CD14-positive monocyte (primary cell): ENCODE data around the gene HCRTR1. TPM values are rescaled to one million over a fixed set of nuclear protein-coding genes. Genes with fewer than 3 reads are reported as not detected.

Experiments
- DNase-seq, 3 donors: peaks; one replicate each; pipeline ENCODE4 v3.0.0-alpha.2; 2011 to 2022
- H2AFZ ChIP-seq: 2 replicates; pipeline ENCODE4 v1.6.0; 2012; ENCODE audit warnings: mild to moderate bottlenecking, low read depth, low read length, inconsistent platforms; ENCODE audit not compliant: insufficient read depth, poor library complexity, severe bottlenecking
- H3K27ac ChIP-seq, 2 donors: 1 replicate in 1 of 2; 2 replicates in 1 of 2; pipeline ENCODE4 v1.5.1; 2012 to 2013; ENCODE audit warnings: low read length in 2 of 2, control low read depth in 1 of 2, inconsistent platforms in 1 of 2, low read depth in 1 of 2, mild to moderate bottlenecking in 1 of 2
- H3K27me3 ChIP-seq, 2 donors: one replicate each; pipeline versions ENCODE4 v1.6.0 to v1.6.1; 2011 to 2013; ENCODE audit warnings: low read length in 2 of 2; ENCODE audit not compliant: control insufficient read depth in 2 of 2, insufficient read depth in 2 of 2
- H3K36me3 ChIP-seq, 2 donors: replicated peaks in 1 of 2; 1 replicate in 1 of 2; 2 replicates in 1 of 2; pipeline versions ENCODE4 v1.5.1 to v1.6.1; 2012 to 2013; ENCODE audit warnings: low read length in 2 of 2, control low read depth in 1 of 2, inconsistent platforms in 1 of 2, mild to moderate bottlenecking in 1 of 2; ENCODE audit not compliant: insufficient read depth in 2 of 2, control insufficient read depth in 1 of 2
- H3K4me1 ChIP-seq, 2 donors: 1 replicate in 1 of 2; 2 replicates in 1 of 2; pipeline versions ENCODE4 v1.5.1 to v1.6.1; 2012 to 2013; ENCODE audit warnings: low read length in 2 of 2, control low read depth in 1 of 2, inconsistent platforms in 1 of 2, mild to moderate bottlenecking in 1 of 2, moderate library complexity in 1 of 2; ENCODE audit not compliant: insufficient read depth in 2 of 2, control insufficient read depth in 1 of 2
- H3K4me2 ChIP-seq: replicated peaks from 2 replicates; pipeline ENCODE3; 2012; ENCODE audit warnings: low read length, moderate library complexity, mild to moderate bottlenecking; ENCODE audit not compliant: poor library complexity, severe bottlenecking; ENCODE audit errors: extremely low read depth
- H3K4me3 ChIP-seq, 3 experiments: fragments of 200-600 bp in 1 of 3; sonication (generic) in 1 of 3; replicated peaks in 1 of 3; 1 replicate in 2 of 3; 2 replicates in 1 of 3; pipeline ENCODE4 v1.5.1; 2011 to 2013; ENCODE audit warnings: low read length in 3 of 3, mild to moderate bottlenecking in 3 of 3, control low read depth in 2 of 3, low read depth in 2 of 3, inconsistent platforms in 1 of 3, moderate library complexity in 1 of 3
- H3K79me2 ChIP-seq: 2 replicates; pipeline ENCODE4 v1.6.0; 2012; ENCODE audit warnings: mild to moderate bottlenecking, control low read depth, inconsistent platforms, low read length, moderate library complexity; ENCODE audit not compliant: insufficient read depth
- H3K9ac ChIP-seq: 2 replicates; pipeline ENCODE4 v1.6.0; 2017; ENCODE audit warnings: low read length, mild to moderate bottlenecking; ENCODE audit not compliant: insufficient read depth, poor library complexity, severe bottlenecking
- H3K9me3 ChIP-seq, 2 donors: replicated peaks in 1 of 2; 1 replicate in 1 of 2; 2 replicates in 1 of 2; pipeline versions ENCODE4 v1.5.1 to v1.6.1; 2012 to 2013; ENCODE audit warnings: low read length in 2 of 2, control low read depth in 1 of 2; ENCODE audit not compliant: control insufficient read depth in 1 of 2, insufficient read depth in 1 of 2
- H4K20me1 ChIP-seq: 2 replicates; pipeline ENCODE4 v1.6.0; 2012; ENCODE audit warnings: mild to moderate bottlenecking, low read length, control low read depth, moderate library complexity; ENCODE audit not compliant: insufficient read depth
- H3K27ac Mint-ChIP-seq, 7 donors: one replicate each; pipeline ENCODE4 v1.8.0; 2020; ENCODE audit warnings: mild to moderate bottlenecking in 7 of 7, mixed read lengths in 7 of 7, moderate library complexity in 6 of 7, inconsistent platforms in 2 of 7
- H3K27me3 Mint-ChIP-seq, 3 donors: one replicate each; pipeline ENCODE4 v1.8.0; 2021 to 2022; ENCODE audit warnings: low read depth in 3 of 3, mild to moderate bottlenecking in 3 of 3, mixed read lengths in 3 of 3, moderate library complexity in 3 of 3, inconsistent platforms in 1 of 3
- H3K36me3 Mint-ChIP-seq, 2 donors: one replicate each; pipeline ENCODE4 v1.8.0; 2020; ENCODE audit warnings: mixed read lengths in 2 of 2, inconsistent platforms in 1 of 2, mild to moderate bottlenecking in 1 of 2
- H3K4me1 Mint-ChIP-seq: one replicate; pipeline ENCODE4 v1.8.0; 2020; ENCODE audit warnings: mild to moderate bottlenecking, mixed read lengths
- H3K4me3 Mint-ChIP-seq, 2 donors: one replicate each; pipeline ENCODE4 v1.8.0; 2020; ENCODE audit warnings: mild to moderate bottlenecking in 2 of 2, mixed read lengths in 2 of 2, moderate library complexity in 1 of 2
- H3K9me3 Mint-ChIP-seq, 7 donors: one replicate each; pipeline ENCODE4 v1.8.0; 2020 to 2022; ENCODE audit warnings: mixed read lengths in 7 of 7, mild to moderate bottlenecking in 6 of 7, moderate library complexity in 6 of 7, inconsistent platforms in 2 of 7
- CTCF ChIP-seq: fragments of 200-600 bp; IDR thresholded peaks from one replicate; pipeline ENCODE4 v1.8.0; 2022; ENCODE audit warnings: antibody characterized with exemption, mild to moderate bottlenecking
- WGBS: methylation state at CpG from one replicate; pipeline ENCODE4 v1.1.5; 2013; ENCODE audit warnings: missing lambda C conversion rate; ENCODE audit not compliant: insufficient coverage; 5-methylcytosine and 5-hydroxymethylcytosine counted together
- intact Hi-C, 2 donors: fragments of 100-400 bp; cut with micrococcal nuclease; formaldehyde crosslinking; loops; one replicate each; pipeline versions ENCODE4 v1.15.0 to v1.15.1; 2023
- polyA plus RNA-seq, 3 donors: library from polyadenylated mRNA; depleted of rRNA in 1 of 3; unstranded in 2 of 3; stranded (reverse) in 1 of 3; fragments of 300-500 nt in 2 of 3; fragments of >200 nt in 1 of 3; fragmentation: Illumina TruSeq in 2 of 3; gene quantifications; 1 replicate in 2 of 3; 2 replicates in 1 of 3; pipeline ENCODE4 v1.2.3, GENCODE V29; 2012 to 2021

HCRTR1 gene
- polyA plus RNA-seq, 3 donors = not detected

- peak overlapping the region in 2 of 7 donors; percentile 13 to 54 for H3K27ac Mint-ChIP-seq
- H3K9me3 Mint-ChIP-seq = peaks cover 0 to 2% (median 0%) of the 10 kb centered on the region in 7 donors
- no peak overlapping the region for H2AFZ ChIP-seq
- TF ChIP-seq CTCF = no peak
- no peak overlapping the region for H3K27ac ChIP-seq
- no peak overlapping the region for H3K4me3 ChIP-seq
- H3K27me3 ChIP-seq = peaks cover 0 to 8% of the 10 kb centered on the region in 2 donors
- intact Hi-C loops = no loop called here
- H3K9me3 ChIP-seq = no peaks in the 10 kb centered on the region
- H3K9ac ChIP-seq = no peak overlapping the region
- H3K27me3 Mint-ChIP-seq = peaks cover 8 to 12% (median 9%) of the 10 kb centered on the region in 3 donors
- peaks cover 9 to 14% of the 10 kb centered on the region in 2 donors for H3K4me1 ChIP-seq
- WGBS = 100% methylated on average over 9 of the region's 12 CpGs
- no peak overlapping the region for H3K4me3 Mint-ChIP-seq
- H3K4me1 Mint-ChIP-seq = peaks cover 16% of the 10 kb centered on the region
- H3K79me2 ChIP-seq = no peaks in the 10 kb centered on the region
- peaks cover 10 to 21% of the 10 kb centered on the region in 2 donors for H3K36me3 ChIP-seq
- H3K4me2 ChIP-seq = no peak overlapping the region
- no peaks in the 10 kb centered on the region for H4K20me1 ChIP-seq
- peaks cover 27 to 28% of the 10 kb centered on the region in 2 donors for H3K36me3 Mint-ChIP-seq
- DNase-seq = no peak
These were observed 5.9 kb downstream of the HCRTR1 start for GRCh38 chr1:31623365-31623764.

GRCh38 chr1:31624309-31624708, 6.8 kb downstream of the HCRTR1 start:
- no peaks in the 10 kb centered on the region for H3K27me3 ChIP-seq
- H3K27ac ChIP-seq = peak overlapping the region in 1 of 2 donors; percentile 48
- no peak overlapping the region for H3K4me2 ChIP-seq
- peak overlapping the region in 1 of 3 experiments; percentile 14 for H3K4me3 ChIP-seq
- intact Hi-C loops = no loop called here
- TF ChIP-seq CTCF = no peak
- H3K4me1 ChIP-seq = peaks cover 9 to 14% of the 10 kb centered on the region in 2 donors
- Mint-ChIP-seq H3K27ac (peak overlapping the region in 4 of 7 donors; percentile 23 to 65 (median 31)), H3K36me3 (peaks cover 36 to 37% of the 10 kb centered on the region in 2 donors), H3K4me3 (peak overlapping the region in 1 of 2 donors; percentile 52), H3K4me1 (peaks cover 16% of the 10 kb centered on the region), H3K27me3 (peaks cover 0 to 3% (median 3%) of the 10 kb centered on the region in 3 donors), H3K9me3 (peaks cover 0 to 2% (median 0%) of the 10 kb centered on the region in 7 donors)
- H3K9me3 ChIP-seq = no peaks in the 10 kb centered on the region
- no peak overlapping the region for H3K9ac ChIP-seq
- 15% methylated on average over 5 of the region's 5 CpGs for whole genome bisulfite sequencing
- no peak overlapping the region for H2AFZ ChIP-seq
- peaks cover 19 to 31% of the 10 kb centered on the region in 2 donors for H3K36me3 ChIP-seq
- peak in 2 of 3 donors; percentile 32 to 53 for DNase-seq
- H4K20me1 ChIP-seq = no peaks in the 10 kb centered on the region
- no peaks in the 10 kb centered on the region for H3K79me2 ChIP-seq
